ENCODE results near the gene P2RY12. TPM values are rescaled to one million over a fixed set of nuclear protein-coding genes. Genes with fewer than 3 reads are reported as not detected.

Gene P2RY12
- total and polyA plus RNA-seq, 9 of the 15 experiments (the other 6 are each of a cell fraction or from before 2014, with no cell fraction given) = not detected

DNA sequence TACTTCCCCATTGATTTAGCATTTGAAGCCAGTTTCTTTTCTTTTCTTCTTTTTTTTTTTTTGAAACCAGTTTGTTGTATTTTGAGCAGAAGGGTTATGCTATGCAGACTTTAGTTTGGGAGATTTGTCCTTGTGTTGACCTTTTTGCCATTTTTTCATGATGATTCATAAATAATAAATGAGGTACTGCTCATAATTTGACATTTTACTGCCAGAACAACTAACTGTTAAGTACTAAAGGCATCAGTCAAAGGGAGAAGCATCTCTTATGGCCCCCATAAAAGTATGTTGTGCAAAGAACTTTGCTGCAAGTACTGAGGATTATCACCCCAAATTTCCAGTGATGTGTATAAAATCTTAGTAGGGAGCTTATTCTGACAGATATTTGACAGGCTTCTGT, 66.2 kb downstream of the P2RY12 start:
- DNase-seq (ENCODE audit: extremely low read depth in 1 of 4, low spot score in 3 of 4) (no peak), FAIRE-seq (no peak), ATAC-seq (no peak)
- BruUV-seq (replicated peaks) = no TSS peak
- Histone ChIP-seq H3K9me1 (ENCODE audit: control insufficient read depth, insufficient read depth, low read length) (no peaks in the 10 kb centered on the region), H3K4me1 (replicated peaks in 1 of 2; ENCODE audit: control insufficient read depth in 2 of 2, insufficient read depth in 2 of 2, low read length in 2 of 2) (no peaks in the 10 kb centered on the region), H3K4me3 (no peak overlapping the region), H4K20me1 (replicated peaks; ENCODE audit: control insufficient read depth, insufficient read depth, low read length) (no peaks in the 10 kb centered on the region), H3K9me3 (replicated peaks; ENCODE audit: control insufficient read depth, insufficient read depth, low read depth, low read length) (no peaks in the 10 kb centered on the region), H2AFZ (ENCODE audit: low read depth, low read length) (no peak overlapping the region), H3K27ac (ENCODE audit: extremely low read depth, low read depth, low read length) (no peak overlapping the region), H3K9ac (ENCODE audit: insufficient read depth in 1 of 2, low read depth in 2 of 2, low read length in 2 of 2) (no peak overlapping the region), H3K27me3 (ENCODE audit: control insufficient read depth in 2 of 2, insufficient read depth in 2 of 2, low read length in 2 of 2) (peaks cover 2 to 8% of the 10 kb centered on the region in 2 experiments; a peak in 3 of 5 replicates), H3K36me3 (ENCODE audit: control insufficient read depth, insufficient read depth, low read length) (no peaks in the 10 kb centered on the region), H3K4me2 (ENCODE audit: insufficient read depth, low read length) (no peak overlapping the region), H3K79me2 (ENCODE audit: control insufficient read depth, insufficient read depth, low read length) (no peaks in the 10 kb centered on the region)
- in situ Hi-C loops (cut with MboI) (no loop called here), intact Hi-C loops (cut with micrococcal nuclease) (no loop called here)
- POLR2A ChIA-PET = no interaction called here
- CTCF ChIA-PET (ENCODE audit: low intra/inter-chr PET ratio) = no interaction called here
- TF ChIP-seq NEUROD1 (IDR thresholded peaks at IDR 0.05; ENCODE audit: borderline replicate concordance, low read depth, low read length, partially characterized antibody) (no peak), BRD9 (IDR thresholded peaks at IDR 0.05; ENCODE audit: low read depth, partially characterized antibody) (no peak), CXXC5 (CRISPR knock-in tag; IDR thresholded peaks at IDR 0.05) (no peak), XRCC3 (IDR thresholded peaks at IDR 0.05) (no peak), MAFK (IDR thresholded peaks at IDR 0.05; ENCODE audit: low read length) (no peak)
- TF ChIP-seq, protein P1, sequence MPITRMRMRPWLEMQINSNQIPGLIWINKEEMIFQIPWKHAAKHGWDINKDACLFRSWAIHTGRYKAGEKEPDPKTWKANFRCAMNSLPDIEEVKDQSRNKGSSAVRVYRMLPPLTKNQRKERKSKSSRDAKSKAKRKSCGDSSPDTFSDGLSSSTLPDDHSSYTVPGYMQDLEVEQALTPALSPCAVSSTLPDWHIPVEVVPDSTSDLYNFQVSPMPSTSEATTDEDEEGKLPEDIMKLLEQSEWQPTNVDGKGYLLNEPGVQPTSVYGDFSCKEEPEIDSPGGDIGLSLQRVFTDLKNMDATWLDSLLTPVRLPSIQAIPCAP (CRISPR knock-in tag; IDR thresholded peaks at IDR 0.05; ENCODE audit: borderline replicate concordance) = no peak
- TF ChIP-seq, protein P2, sequence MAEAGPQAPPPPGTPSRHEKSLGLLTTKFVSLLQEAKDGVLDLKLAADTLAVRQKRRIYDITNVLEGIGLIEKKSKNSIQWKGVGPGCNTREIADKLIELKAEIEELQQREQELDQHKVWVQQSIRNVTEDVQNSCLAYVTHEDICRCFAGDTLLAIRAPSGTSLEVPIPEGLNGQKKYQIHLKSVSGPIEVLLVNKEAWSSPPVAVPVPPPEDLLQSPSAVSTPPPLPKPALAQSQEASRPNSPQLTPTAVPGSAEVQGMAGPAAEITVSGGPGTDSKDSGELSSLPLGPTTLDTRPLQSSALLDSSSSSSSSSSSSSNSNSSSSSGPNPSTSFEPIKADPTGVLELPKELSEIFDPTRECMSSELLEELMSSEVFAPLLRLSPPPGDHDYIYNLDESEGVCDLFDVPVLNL (CRISPR knock-in tag; IDR thresholded peaks at IDR 0.05; ENCODE audit: low read depth) = no peak

Data from K562 (cell line).